Measurements from ENCODE around the gene CPHXL. TPM values are rescaled to one million over a fixed set of nuclear protein-coding genes. Genes with fewer than 3 reads are reported as not detected.

CPHXL gene
- total and polyA plus RNA-seq, 2 donors (not counting 1 experiment from before 2014, with no cell fraction given) = not detected

DNA sequence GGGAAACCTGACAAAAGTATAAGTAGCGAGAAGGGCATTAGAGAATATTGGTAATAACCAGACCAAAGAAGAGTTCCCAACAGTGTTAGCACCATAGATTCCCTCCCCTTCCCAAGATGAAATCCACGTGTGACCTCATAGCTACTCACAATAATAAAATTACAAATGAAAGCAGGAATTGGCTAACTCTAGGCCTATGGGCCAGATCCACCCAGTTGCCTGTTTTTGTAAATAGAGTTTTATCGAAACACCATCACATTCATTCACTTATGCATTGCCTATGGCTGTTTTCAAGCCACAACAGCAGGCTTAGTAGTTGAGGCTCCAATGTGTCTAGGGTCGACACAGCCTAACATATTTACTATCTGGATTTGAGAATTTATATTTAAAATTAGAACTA is 7.8 kb downstream of the CPHXL start:
- Histone ChIP-seq H2AFZ (ENCODE audit: low read length) (no peak overlapping the region), H4K20me1 (ENCODE audit: control insufficient read depth, extremely low read depth, insufficient read depth, low read length) (no peaks in the 10 kb centered on the region), H3K4me3 (replicated peaks in 1 of 4; ENCODE audit: control extremely low read depth in 1 of 4, insufficient read depth in 1 of 4, low read depth in 3 of 4, low read length in 4 of 4) (no peak overlapping the region), H3K4me1 (ENCODE audit: control insufficient read depth, extremely low read depth, insufficient read depth, low read length) (no peaks in the 10 kb centered on the region), H3K27ac (ENCODE audit: insufficient read depth, low read length) (no peak overlapping the region), H3K4me2 (ENCODE audit: extremely low read depth, insufficient read depth, low read length) (no peak overlapping the region), H3K27me3 (ENCODE audit: control insufficient read depth, insufficient read depth, low read length) (no peaks in the 10 kb centered on the region), H3K79me2 (ENCODE audit: control insufficient read depth, insufficient read depth, low read length) (no peaks in the 10 kb centered on the region), H3K9ac (ENCODE audit: insufficient read depth, low read length) (no peak overlapping the region), H3K9me3 (ENCODE audit: control insufficient read depth, insufficient read depth, low read depth, low read length) (no peaks in the 10 kb centered on the region), H3K36me3 (ENCODE audit: control insufficient read depth, insufficient read depth, low read length) (no peaks in the 10 kb centered on the region)
- DNase-seq (ENCODE audit: low read depth in 2 of 2) = no peak
- TF ChIP-seq, protein P1, sequence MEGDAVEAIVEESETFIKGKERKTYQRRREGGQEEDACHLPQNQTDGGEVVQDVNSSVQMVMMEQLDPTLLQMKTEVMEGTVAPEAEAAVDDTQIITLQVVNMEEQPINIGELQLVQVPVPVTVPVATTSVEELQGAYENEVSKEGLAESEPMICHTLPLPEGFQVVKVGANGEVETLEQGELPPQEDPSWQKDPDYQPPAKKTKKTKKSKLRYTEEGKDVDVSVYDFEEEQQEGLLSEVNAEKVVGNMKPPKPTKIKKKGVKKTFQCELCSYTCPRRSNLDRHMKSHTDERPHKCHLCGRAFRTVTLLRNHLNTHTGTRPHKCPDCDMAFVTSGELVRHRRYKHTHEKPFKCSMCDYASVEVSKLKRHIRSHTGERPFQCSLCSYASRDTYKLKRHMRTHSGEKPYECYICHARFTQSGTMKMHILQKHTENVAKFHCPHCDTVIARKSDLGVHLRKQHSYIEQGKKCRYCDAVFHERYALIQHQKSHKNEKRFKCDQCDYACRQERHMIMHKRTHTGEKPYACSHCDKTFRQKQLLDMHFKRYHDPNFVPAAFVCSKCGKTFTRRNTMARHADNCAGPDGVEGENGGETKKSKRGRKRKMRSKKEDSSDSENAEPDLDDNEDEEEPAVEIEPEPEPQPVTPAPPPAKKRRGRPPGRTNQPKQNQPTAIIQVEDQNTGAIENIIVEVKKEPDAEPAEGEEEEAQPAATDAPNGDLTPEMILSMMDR (conservative IDR thresholded peaks at IDR 0.05 in 1 of 2, IDR thresholded peaks at IDR 0.05 in 1 of 2; ENCODE audit: low read depth in 1 of 2, low read length in 2 of 2) = no peak
- no peak for TF ChIP-seq EZH2 (IDR thresholded peaks at IDR 0.05; ENCODE audit: low read length, missing control alignments)

DNA sequence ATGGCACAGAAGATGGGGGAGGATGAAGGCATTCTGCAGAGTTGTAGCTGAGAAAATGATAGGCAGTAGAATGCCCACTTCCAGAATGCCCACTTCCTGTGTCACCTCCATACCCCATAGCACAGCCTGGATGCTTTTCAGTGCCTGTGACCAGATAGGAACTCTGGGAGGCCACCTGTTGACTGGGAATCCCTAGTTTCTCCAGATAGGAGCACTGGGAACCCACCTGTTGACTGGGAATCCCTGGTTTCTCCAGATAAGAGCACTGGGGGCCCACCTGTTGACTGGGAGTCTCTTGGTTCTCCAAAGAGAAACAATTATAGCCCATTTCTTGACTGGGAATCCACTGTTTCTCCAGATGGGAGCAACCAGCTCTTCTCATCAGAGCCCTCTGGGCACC is 11.6 kb downstream of the CPHXL start:
- Histone ChIP-seq H3K4me2 (ENCODE audit: extremely low read depth, insufficient read depth, low read length) (no peak overlapping the region), H3K27ac (ENCODE audit: insufficient read depth, low read length) (no peak overlapping the region), H4K20me1 (ENCODE audit: control insufficient read depth, extremely low read depth, insufficient read depth, low read length) (no peaks in the 10 kb centered on the region), H3K9me3 (ENCODE audit: control insufficient read depth, insufficient read depth, low read depth, low read length) (no peaks in the 10 kb centered on the region), H3K36me3 (ENCODE audit: control insufficient read depth, insufficient read depth, low read length) (no peaks in the 10 kb centered on the region), H3K9ac (ENCODE audit: insufficient read depth, low read length) (no peak overlapping the region), H3K79me2 (ENCODE audit: control insufficient read depth, insufficient read depth, low read length) (no peaks in the 10 kb centered on the region), H2AFZ (ENCODE audit: low read length) (no peak overlapping the region), H3K4me3 (replicated peaks in 1 of 4; ENCODE audit: control extremely low read depth in 1 of 4, insufficient read depth in 1 of 4, low read depth in 3 of 4, low read length in 4 of 4) (no peak overlapping the region), H3K4me1 (ENCODE audit: control insufficient read depth, extremely low read depth, insufficient read depth, low read length) (no peaks in the 10 kb centered on the region), H3K27me3 (ENCODE audit: control insufficient read depth, insufficient read depth, low read length) (no peaks in the 10 kb centered on the region)
- no peak for TF ChIP-seq EZH2 (IDR thresholded peaks at IDR 0.05; ENCODE audit: low read length, missing control alignments)
- TF ChIP-seq, protein P1 (conservative IDR thresholded peaks at IDR 0.05 in 1 of 2, IDR thresholded peaks at IDR 0.05 in 1 of 2; ENCODE audit: low read depth in 1 of 2, low read length in 2 of 2) = no peak
- DNase-seq (ENCODE audit: low read depth in 2 of 2) = no peak

DNA sequence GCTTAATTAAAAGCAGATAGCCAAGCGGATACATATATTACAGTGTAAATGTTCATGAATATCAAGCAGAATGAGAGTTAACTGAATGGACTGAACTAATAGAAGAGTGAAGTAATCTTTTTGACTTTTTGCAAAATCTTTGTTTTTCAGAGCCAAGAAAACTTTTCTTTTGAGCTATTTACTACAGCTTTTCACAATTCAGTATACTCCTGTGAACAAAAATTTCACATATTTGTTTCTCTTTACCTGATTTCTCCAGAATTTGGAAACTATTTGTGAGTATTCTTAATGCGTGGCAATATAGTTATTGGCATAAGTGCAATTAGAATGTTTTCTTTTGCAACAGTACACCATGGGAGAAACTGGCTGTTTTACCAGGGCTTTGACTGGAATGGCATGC is 15.9 kb downstream of the CPHXL start:
- no peak for DNase-seq (ENCODE audit: low read depth in 2 of 2)
- H3K4me2 ChIP-seq (ENCODE audit: extremely low read depth, insufficient read depth, low read length) = no peak overlapping the region
- H3K9ac ChIP-seq (ENCODE audit: insufficient read depth, low read length) = no peak overlapping the region
- no peak overlapping the region for H2AFZ ChIP-seq (ENCODE audit: low read length)
- H3K36me3 ChIP-seq (ENCODE audit: control insufficient read depth, insufficient read depth, low read length) = no peaks in the 10 kb centered on the region
- no peaks in the 10 kb centered on the region for H4K20me1 ChIP-seq (ENCODE audit: control insufficient read depth, extremely low read depth, insufficient read depth, low read length)
- TF ChIP-seq, protein P1 (conservative IDR thresholded peaks at IDR 0.05 in 1 of 2, IDR thresholded peaks at IDR 0.05 in 1 of 2; ENCODE audit: low read depth in 1 of 2, low read length in 2 of 2) = no peak
- no peak for TF ChIP-seq EZH2 (IDR thresholded peaks at IDR 0.05; ENCODE audit: low read length, missing control alignments)
- H3K9me3 ChIP-seq (ENCODE audit: control insufficient read depth, insufficient read depth, low read depth, low read length) = no peaks in the 10 kb centered on the region
- no peak overlapping the region for H3K4me3 ChIP-seq (replicated peaks in 1 of 4; ENCODE audit: control extremely low read depth in 1 of 4, insufficient read depth in 1 of 4, low read depth in 3 of 4, low read length in 4 of 4)
- H3K4me1 ChIP-seq (ENCODE audit: control insufficient read depth, extremely low read depth, insufficient read depth, low read length) = no peaks in the 10 kb centered on the region
- no peaks in the 10 kb centered on the region for H3K27me3 ChIP-seq (ENCODE audit: control insufficient read depth, insufficient read depth, low read length)
- no peaks in the 10 kb centered on the region for H3K79me2 ChIP-seq (ENCODE audit: control insufficient read depth, insufficient read depth, low read length)
- H3K27ac ChIP-seq (ENCODE audit: insufficient read depth, low read length) = no peak overlapping the region

Measured in fibroblast of lung (primary cell).